Measurements from ENCODE around the gene RECQL5. TPM values are rescaled to one million over a fixed set of nuclear protein-coding genes. Genes with fewer than 3 reads are reported as not detected.
A peak's percentile ranks its signal among the peaks of the same experiment; 100 is the strongest.

The RECQL5 gene
- total RNA-seq, 1 experiment from 2014 or later = 67.0 TPM

- Mint-ChIP-seq H3K27ac (ENCODE audit: unreplicated experiment) (peak overlapping the region; percentile 10), H3K27me3 (ENCODE audit: insufficient read depth, unreplicated experiment) (no peaks in the 10 kb centered on the region), H3K36me3 (ENCODE audit: insufficient read depth, unreplicated experiment) (peaks cover 60% of the 10 kb centered on the region), H3K4me3 (ENCODE audit: unreplicated experiment) (no peak overlapping the region), H3K4me1 (ENCODE audit: low read depth, unreplicated experiment) (no peaks in the 10 kb centered on the region), H3K9me3 (ENCODE audit: unreplicated experiment) (no peaks in the 10 kb centered on the region)
- BruUV-seq (replicated peaks) = no TSS peak
- ChIA-PET CTCF (interaction anchor here (2.7 kb wide), 1 partner anchor 79 kb away, joined by 17 read pairs; no protein-coding TSS in a partner anchor), POLR2A (no interaction called here)
- Histone ChIP-seq H3K36me3 (ENCODE audit: control insufficient read depth, insufficient read depth, low read length) (peaks cover 2% of the 10 kb centered on the region; the same call in 1 of the 2 replicates), H3K4me1 (peaks cover 13% of the 10 kb centered on the region), H3K27me3 (replicated peaks; ENCODE audit: control insufficient read depth, insufficient read depth, low read length) (no peaks in the 10 kb centered on the region), H3K4me3 (ENCODE audit: low read depth, low read length) (peak overlapping the region; percentile 96; the same call in 1 of the 2 replicates), H3K9me3 (no peaks in the 10 kb centered on the region)
- intact Hi-C loops (cut with micrococcal nuclease; ENCODE audit: unreplicated experiment) = no loop called here
- TF ChIP-seq CTCF (IDR thresholded peaks at IDR 0.05; ENCODE audit: insufficient read depth in 1 of 2, low read depth in 1 of 2, low read length in 1 of 2, severe bottlenecking in 1 of 2, unreplicated experiment in 1 of 2) = no peak
- no peak for DNase-seq
Measured at GRCh38 chr17:75668489-75668888, 1.5 kb upstream of the RECQL5 start.

- CTCF ChIA-PET = interaction anchor here (2.7 kb wide), 1 partner anchor 80 kb away, joined by 17 read pairs; no protein-coding TSS in a partner anchor
- peaks cover 54% of the 10 kb centered on the region for H3K36me3 Mint-ChIP-seq (ENCODE audit: insufficient read depth, unreplicated experiment)
- POLR2A ChIA-PET = no interaction called here
- no peaks in the 10 kb centered on the region for H3K9me3 Mint-ChIP-seq (ENCODE audit: unreplicated experiment)
- no TSS peak for BruUV-seq (replicated peaks)
- H3K4me3 Mint-ChIP-seq (ENCODE audit: unreplicated experiment) = no peak overlapping the region
- Histone ChIP-seq H3K36me3 (ENCODE audit: control insufficient read depth, insufficient read depth, low read length) (peaks cover 2% of the 10 kb centered on the region), H3K4me1 (peaks cover 13% of the 10 kb centered on the region), H3K27me3 (replicated peaks; ENCODE audit: control insufficient read depth, insufficient read depth, low read length) (no peaks in the 10 kb centered on the region), H3K4me3 (ENCODE audit: low read depth, low read length) (peak overlapping the region; percentile 96), H3K9me3 (no peaks in the 10 kb centered on the region)
- H3K27ac Mint-ChIP-seq (ENCODE audit: unreplicated experiment) = peak overlapping the region; percentile 10
- no peaks in the 10 kb centered on the region for H3K4me1 Mint-ChIP-seq (ENCODE audit: low read depth, unreplicated experiment)
- no peak for TF ChIP-seq CTCF (IDR thresholded peaks at IDR 0.05; ENCODE audit: insufficient read depth in 1 of 2, low read depth in 1 of 2, low read length in 1 of 2, severe bottlenecking in 1 of 2, unreplicated experiment in 1 of 2)
- intact Hi-C loops (cut with micrococcal nuclease; ENCODE audit: unreplicated experiment) = no loop called here
- DNase-seq = no peak
- H3K27me3 Mint-ChIP-seq (ENCODE audit: insufficient read depth, unreplicated experiment) = no peaks in the 10 kb centered on the region
Measured at GRCh38 chr17:75667825-75668224, 871 bp upstream of the RECQL5 start.

- intact Hi-C loops (cut with micrococcal nuclease; ENCODE audit: unreplicated experiment) = no loop called here
- no TSS peak for BruUV-seq (replicated peaks)
Measured at GRCh38 chr17:75665981-75666380, 973 bp downstream of the RECQL5 start.

More at GRCh38 chr17:75665981-75666380, 973 bp downstream of the RECQL5 start:
- TF ChIP-seq CTCF (IDR thresholded peaks at IDR 0.05; ENCODE audit: insufficient read depth in 1 of 2, low read depth in 1 of 2, low read length in 1 of 2, severe bottlenecking in 1 of 2, unreplicated experiment in 1 of 2) = no peak
- Histone ChIP-seq H3K36me3 (ENCODE audit: control insufficient read depth, insufficient read depth, low read length) (no peaks in the 10 kb centered on the region; the same call in none of the 2 replicates), H3K4me3 (ENCODE audit: low read depth, low read length) (peak overlapping the region; percentile 96), H3K4me1 (peaks cover 13% of the 10 kb centered on the region), H3K9me3 (no peaks in the 10 kb centered on the region), H3K27me3 (replicated peaks; ENCODE audit: control insufficient read depth, insufficient read depth, low read length) (no peaks in the 10 kb centered on the region)
- ChIA-PET POLR2A (interaction anchor here (0.9 to 1.7 kb wide), 4 partner anchors 10 to 114 kb away, joined by 3 to 15 read pairs (median 6); partner anchors contain the start of gene SMIM5), CTCF (interaction anchor here (0.6 to 2.7 kb wide), 3 partner anchors 11 to 82 kb away, joined by 3 to 17 read pairs (median 4); no protein-coding TSS in a partner anchor)
- H3K9me3 Mint-ChIP-seq (ENCODE audit: unreplicated experiment) = no peaks in the 10 kb centered on the region
- no peak overlapping the region for H3K4me3 Mint-ChIP-seq (ENCODE audit: unreplicated experiment)
- H3K27me3 Mint-ChIP-seq (ENCODE audit: insufficient read depth, unreplicated experiment) = no peaks in the 10 kb centered on the region
- H3K27ac Mint-ChIP-seq (ENCODE audit: unreplicated experiment) = no peak overlapping the region
- H3K36me3 Mint-ChIP-seq (ENCODE audit: insufficient read depth, unreplicated experiment) = peaks cover 43% of the 10 kb centered on the region
- no peaks in the 10 kb centered on the region for H3K4me1 Mint-ChIP-seq (ENCODE audit: low read depth, unreplicated experiment)
- DNase-seq = no peak

All from Caco-2 (cell line).